Stimulated activated CD4-positive, alpha-beta T cell treated with anti-CD3 and anti-CD28 coated beads, Interleukin-15, amount 100 ng/mL, for 1 hour (primary cell): Measurements from ENCODE around the gene IDNK.

ENCODE experiments used
- DNase-seq, 2 donors: peaks; one replicate each; pipeline ENCODE4 v3.0.0-alpha.2; 2020; ENCODE audit warnings: low read depth in 1 of 2, low spot score in 1 of 2

Gene IDNK

GRCh38 chr9:83633255-83633654, 10.3 kb downstream of the IDNK start:
- no peak for DNase-seq

GRCh38 chr9:83633676-83634075, 10.7 kb downstream of the IDNK start:
- no peak for DNase-seq

GRCh38 chr9:83636813-83637212, 13.9 kb downstream of the IDNK start:
- DNase-seq, result no peak

GRCh38 chr9:83637389-83637788, 14.4 kb downstream of the IDNK start:
- no peak for DNase-seq

DNA sequence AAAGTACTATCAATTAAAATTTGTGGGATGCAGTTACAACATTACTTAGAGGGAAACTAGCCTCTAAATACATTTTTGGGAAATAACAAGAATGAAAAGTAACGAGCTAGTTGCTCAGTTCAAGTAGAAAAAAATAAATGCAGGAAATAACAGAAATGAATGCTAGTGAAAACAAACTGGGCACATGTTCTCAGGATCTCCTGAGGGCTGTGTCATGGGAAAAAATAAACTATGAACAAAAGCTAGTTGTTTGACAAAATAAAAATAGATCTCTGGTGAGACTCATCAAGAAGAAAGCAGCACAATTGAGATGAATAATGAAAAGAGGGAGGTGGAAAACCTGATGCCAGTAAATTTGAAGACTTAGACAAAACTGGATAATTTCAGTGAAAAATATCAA, 16.3 kb downstream of the IDNK start:
- DNase-seq, result no peak

GRCh38 chr9:83642793-83643192, 19.9 kb downstream of the IDNK start:
- DNase-seq, result no peak

DNA sequence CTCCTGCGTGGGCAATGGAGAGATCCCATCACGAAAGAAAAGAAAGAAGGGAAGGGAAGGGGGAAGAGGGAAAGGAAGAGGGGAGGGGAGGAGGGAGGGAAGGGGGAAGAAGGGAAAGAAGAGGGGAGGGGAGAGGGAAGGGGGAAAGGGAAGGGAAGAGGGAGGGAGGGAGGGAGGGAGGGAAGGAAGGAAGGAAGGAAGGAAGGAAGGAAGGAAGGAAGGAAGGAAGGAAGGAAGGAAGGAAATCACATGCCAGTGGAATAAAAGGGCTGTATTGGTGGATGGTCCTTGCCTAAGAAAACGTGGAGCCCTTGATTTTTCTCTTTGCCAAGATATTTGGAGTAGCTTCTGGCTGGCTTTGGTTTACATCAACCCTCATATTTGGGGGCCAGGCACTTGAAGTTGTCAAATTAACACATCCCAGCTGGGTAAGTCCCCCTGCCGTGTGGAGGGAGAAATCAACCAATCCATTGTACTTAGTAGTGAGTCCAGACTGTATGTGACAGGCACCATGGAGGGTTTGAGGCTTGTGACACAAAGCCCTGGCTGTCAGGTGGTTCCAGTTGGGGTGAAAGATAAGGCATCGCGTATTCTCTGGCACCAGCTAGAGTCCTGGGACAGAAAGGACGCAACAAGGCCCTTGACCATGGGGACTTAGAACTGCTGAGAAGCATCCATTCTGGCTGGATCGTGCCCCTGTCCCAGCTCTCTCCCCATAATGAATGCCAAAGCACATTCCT, 23.7 kb downstream of the IDNK start:
- no peak for DNase-seq

DNA sequence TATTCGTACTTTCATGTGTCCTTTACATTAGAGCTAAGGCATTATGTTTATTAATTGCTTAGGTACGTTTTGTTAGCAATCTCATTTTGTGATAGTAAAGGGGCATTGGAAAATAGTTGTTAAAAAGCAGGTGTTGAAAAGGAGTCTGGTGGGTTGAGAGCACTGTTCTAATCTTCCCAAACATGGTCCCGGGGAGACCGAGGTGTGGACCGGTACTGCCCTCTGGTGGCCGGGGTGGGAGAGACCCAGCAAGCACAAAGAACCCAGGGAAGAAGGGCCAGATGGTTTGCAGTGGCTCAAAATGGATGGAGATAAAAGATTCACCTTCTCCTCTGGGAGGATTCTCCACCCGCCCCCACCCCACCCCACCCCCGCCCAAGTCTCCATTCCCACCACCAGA, 26.1 kb downstream of the IDNK start:
- peak; percentile 60 to 64 for DNase-seq

DNA sequence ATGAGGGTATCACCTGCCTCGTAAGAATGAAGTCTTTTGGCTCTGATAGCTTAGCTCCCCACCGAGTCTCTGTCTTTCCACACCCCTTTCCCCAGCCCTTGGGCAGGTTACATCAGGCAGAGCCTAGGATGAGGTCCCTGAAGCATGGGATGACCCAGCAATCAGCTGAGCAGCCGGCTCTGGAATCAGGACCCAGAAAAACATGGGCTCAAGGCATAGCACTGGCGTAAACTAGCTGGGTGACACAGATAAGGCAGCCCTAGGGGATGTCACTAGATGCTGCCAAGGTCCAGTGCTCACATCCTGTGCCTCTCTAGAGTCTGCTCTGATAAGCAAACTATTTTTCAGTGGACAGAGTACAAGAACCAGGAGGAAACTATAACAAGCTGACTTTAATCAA, 26.6 kb downstream of the IDNK start:
- no peak for DNase-seq

DNA sequence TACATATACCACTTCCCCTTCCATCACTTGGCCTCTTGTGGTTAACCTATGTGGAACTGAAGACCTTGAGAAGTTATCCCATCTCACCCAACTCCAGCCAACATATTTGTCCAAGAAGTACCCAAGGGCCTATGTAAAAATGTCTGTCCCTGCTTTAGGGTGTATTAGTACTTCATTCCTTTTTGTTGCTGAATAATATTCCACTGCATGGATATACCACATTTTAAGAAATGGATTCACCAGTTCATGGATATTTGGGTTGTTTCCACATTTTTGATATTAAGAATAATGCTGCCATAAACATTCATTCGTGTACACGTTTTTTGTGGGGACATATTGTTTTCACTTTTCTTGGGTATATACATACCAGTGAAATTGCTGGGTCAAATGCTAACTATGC, 28.6 kb downstream of the IDNK start:
- no peak for DNase-seq

DNA sequence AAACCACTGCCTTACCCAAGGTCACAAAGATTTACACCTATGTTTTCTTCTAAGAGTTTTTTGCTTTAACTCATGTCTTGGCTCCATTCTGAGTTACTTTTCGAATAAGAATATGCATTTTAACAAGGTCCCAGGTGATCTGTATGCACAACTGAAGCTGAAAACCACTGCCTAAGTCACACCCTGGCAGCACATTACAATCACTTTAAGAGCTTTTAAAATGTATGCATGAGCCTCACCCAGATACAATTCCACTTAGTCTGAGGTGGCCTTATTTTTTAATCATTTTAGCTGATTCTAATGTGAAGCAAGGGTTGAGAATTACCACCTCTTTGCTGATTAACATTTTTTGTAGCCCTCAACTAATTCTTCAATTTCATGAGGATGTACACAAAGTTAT, 29.5 kb downstream of the IDNK start:
- no peak for DNase-seq

GRCh38 chr9:83655433-83655832, 32.5 kb downstream of the IDNK start:
- no peak for DNase-seq

GRCh38 chr9:83656032-83656680, 33.2 kb downstream of the IDNK start:
- DNase-seq, result no peak

GRCh38 chr9:83656952-83657351, 34.0 kb downstream of the IDNK start:
- DNase-seq, result no peak

- DNase-seq, result no peak
These were observed 40.0 kb downstream of the IDNK start for GRCh38 chr9:83662933-83663332.

GRCh38 chr9:83665580-83666200, 42.7 kb downstream of the IDNK start:
- no peak for DNase-seq

- DNase-seq, result no peak
These were observed 46.1 kb downstream of the IDNK start for GRCh38 chr9:83669067-83669466.

DNA sequence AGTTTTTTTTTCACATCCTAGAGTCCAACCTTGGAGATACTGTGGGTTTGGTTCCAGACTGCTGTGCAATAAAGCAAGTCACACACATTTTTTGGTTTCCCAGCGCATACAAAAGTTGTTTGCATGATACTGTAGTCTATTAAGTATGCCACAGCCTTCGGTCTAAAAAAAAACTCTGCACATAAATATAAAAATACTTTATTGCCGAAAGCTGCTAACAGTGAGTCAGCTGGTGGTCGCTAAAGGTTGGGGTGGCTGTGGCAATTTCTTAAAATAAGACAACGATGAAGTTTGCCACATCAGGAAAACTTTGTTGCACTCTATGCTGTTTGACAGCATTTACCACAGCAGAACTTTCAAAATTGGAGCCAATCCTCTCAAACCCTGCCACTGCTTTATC, 47.4 kb downstream of the IDNK start:
- no peak for DNase-seq

GRCh38 chr9:83671451-83671850, 48.5 kb downstream of the IDNK start:
- no peak for DNase-seq

GRCh38 chr9:83675466-83675865, 52.5 kb downstream of the IDNK start:
- DNase-seq, result no peak

DNA sequence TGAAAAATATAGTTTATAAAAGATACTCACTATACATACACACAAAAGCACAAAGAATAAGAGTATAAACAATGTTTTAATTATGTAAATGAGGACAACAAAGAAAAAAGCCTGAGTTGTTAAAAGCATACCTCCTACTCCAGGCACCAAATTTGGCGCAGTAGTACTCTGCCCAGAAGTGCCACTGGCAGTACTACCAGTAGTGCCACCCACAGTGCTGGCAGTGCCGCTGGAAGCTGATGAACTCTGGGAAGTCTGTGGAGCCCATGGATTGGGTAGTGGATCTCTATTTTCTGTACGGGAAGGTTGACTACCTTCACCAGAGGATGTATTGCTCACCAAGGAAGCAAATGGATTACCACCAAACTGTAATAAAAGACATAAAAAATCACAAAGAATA, 54.7 kb downstream of the IDNK start:
- no peak for DNase-seq

- no peak for DNase-seq
These were observed 57.3 kb downstream of the IDNK start for GRCh38 chr9:83680233-83680632.

DNA sequence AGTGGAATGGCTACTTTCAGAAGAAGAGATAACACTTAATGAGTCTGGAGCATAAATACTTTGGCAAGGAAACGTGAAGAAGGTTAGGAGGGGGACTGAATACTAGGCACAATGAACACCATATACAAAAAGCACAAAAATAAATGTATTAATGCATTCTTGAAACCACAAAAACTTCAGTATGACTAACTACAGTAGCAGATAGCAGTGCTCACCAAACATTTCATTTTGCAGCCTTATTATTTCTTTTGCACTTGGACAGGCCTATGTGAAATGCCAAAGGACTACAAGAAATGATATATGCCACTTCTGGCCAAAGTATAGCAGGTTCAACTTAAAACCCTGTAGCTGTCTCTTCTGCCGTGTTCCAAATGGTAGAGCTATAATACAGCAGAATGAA, 58.5 kb downstream of the IDNK start:
- DNase-seq, result no peak
